Measurements from ENCODE around the gene GAA. TPM values are rescaled to one million over a fixed set of nuclear protein-coding genes. Genes with fewer than 3 reads are reported as not detected.
"Not testable (repeated sequence)": the region's sequence is repeated elsewhere in the genome, so short reads cannot be mapped to it uniquely, and the experiment has no call there.

The GAA gene
- total RNA-seq, 2 donors from 2014 or later: 167 to 217 TPM

DNA sequence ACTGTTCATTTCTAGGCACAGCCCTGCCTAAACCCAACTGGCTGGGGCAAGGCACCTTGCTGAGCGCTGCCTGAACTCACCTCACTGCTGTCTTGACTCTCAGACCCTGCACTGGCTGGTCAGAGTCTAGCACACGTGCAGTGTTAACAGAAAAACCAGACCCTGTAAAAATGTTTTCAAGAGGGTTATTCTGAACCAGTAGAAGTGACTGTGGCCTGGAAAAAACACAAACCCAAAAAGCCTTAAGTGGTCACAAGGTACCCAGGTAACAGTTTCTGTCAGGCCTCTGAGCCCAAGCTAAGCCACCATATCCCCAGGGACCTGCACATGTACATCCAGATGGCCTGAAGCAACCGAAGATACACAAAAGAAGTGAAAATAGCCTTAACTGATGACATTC is 51.6 kb downstream of the GAA start:
- no peaks in the 10 kb centered on the region for H3K9me3 ChIP-seq
- TF ChIP-seq, protein P1, sequence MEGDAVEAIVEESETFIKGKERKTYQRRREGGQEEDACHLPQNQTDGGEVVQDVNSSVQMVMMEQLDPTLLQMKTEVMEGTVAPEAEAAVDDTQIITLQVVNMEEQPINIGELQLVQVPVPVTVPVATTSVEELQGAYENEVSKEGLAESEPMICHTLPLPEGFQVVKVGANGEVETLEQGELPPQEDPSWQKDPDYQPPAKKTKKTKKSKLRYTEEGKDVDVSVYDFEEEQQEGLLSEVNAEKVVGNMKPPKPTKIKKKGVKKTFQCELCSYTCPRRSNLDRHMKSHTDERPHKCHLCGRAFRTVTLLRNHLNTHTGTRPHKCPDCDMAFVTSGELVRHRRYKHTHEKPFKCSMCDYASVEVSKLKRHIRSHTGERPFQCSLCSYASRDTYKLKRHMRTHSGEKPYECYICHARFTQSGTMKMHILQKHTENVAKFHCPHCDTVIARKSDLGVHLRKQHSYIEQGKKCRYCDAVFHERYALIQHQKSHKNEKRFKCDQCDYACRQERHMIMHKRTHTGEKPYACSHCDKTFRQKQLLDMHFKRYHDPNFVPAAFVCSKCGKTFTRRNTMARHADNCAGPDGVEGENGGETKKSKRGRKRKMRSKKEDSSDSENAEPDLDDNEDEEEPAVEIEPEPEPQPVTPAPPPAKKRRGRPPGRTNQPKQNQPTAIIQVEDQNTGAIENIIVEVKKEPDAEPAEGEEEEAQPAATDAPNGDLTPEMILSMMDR (IDR thresholded peaks at IDR 0.05): no peak
- TF ChIP-seq POLR2AphosphoS5 (IDR thresholded peaks at IDR 0.05): no peak
- intact Hi-C loops (cut with DNase I): loop anchor here (5.0 kb wide), 1 partner anchor 146 kb away; no protein-coding TSS in a partner anchor
- H3K27me3 ChIP-seq (replicated peaks; ENCODE audit: insufficient read depth): no peaks in the 10 kb centered on the region
- H3K36me3 ChIP-seq: no peaks in the 10 kb centered on the region
- DNase-seq (ENCODE audit: low spot score): no peak
- no peaks in the 10 kb centered on the region for H3K4me1 ChIP-seq (replicated peaks)
- no peak overlapping the region for H3K4me3 ChIP-seq
- 84% methylated on average over 3 of the region's 3 CpGs for WGBS
- no peak overlapping the region for H3K27ac ChIP-seq

DNA sequence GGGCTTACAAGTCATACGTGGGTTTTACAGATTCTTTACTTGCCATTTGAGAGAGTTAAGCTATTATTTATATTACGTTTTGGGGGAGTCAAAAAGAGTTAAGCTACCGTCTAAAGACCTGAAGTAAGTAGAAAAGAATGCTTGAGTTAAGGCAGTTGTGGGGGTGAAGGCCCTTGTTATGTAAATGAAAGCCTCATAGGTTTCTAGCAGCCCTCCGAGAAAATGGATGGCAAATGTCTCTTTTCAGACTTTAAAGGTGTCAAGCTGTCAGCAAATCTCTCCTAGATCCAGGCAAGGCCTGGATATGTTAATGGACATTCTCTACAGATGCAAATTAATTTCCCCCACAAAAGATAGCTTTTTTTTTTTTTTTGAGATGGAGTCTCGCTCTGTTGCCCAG is 52.8 kb downstream of the GAA start:
- WGBS: 78% methylated on average over 5 of the region's 5 CpGs
- TF ChIP-seq POLR2A (IDR thresholded peaks at IDR 0.05) (no peak), POLR2AphosphoS5 (IDR thresholded peaks at IDR 0.05) (no peak)
- no peak overlapping the region for H3K27ac ChIP-seq
- H3K4me1 ChIP-seq (replicated peaks): no peaks in the 10 kb centered on the region
- H3K9me3 ChIP-seq: no peaks in the 10 kb centered on the region
- no peak overlapping the region for H3K4me3 ChIP-seq
- no peaks in the 10 kb centered on the region for H3K27me3 ChIP-seq (replicated peaks; ENCODE audit: insufficient read depth)
- no peaks in the 10 kb centered on the region for H3K36me3 ChIP-seq
- intact Hi-C loops (cut with DNase I): loop anchor here (5.0 kb wide), 1 partner anchor 147 kb away; no protein-coding TSS in a partner anchor
- no peak for DNase-seq (ENCODE audit: low spot score)

DNA sequence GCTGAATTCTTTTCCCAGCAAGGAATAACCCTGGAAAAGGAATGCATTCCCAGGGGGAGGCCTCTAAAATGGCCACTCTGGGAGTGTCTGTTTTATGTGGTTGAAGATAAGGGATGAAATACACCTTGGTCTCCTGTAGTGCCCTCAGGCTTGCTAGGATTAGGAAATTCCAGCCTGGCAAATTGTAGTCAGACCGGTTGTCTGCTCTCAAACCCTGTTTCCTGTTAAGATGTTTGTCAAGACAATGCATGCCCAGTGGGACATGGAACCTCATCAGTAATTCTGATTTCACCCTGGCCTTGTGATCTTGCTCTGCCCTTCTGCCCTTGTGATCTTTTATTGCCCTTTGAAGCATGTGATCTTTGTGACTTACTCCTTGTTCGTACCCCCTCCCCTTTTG is 54.2 kb downstream of the GAA start:
- H3K4me3 ChIP-seq; H3K36me3 ChIP-seq; intact Hi-C loops (cut with DNase I); H3K27me3 ChIP-seq (replicated peaks; ENCODE audit: insufficient read depth); H3K9me3 ChIP-seq; H3K27ac ChIP-seq; H3K4me1 ChIP-seq (replicated peaks); DNase-seq (ENCODE audit: low spot score): not testable (repeated sequence)
- 28% methylated on average over 2 of the region's 2 CpGs for WGBS

DNA sequence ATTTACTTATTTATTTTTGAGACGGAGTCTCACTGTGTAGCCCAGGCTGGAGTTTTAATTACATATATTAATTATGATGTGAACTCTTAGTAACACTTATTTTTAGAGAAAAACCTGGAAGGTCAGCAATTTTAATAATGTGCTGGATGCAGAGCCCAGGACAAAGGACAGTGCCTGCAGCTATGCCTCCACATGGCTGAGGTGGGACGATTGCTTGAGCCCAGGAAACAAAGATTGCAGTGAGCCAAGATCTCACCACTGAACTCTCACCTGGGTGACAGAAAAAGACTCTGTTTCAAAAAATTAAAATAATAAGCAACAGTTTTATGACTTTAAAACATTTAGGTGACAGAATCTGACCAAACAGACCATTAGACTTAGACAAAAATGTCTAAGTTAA is 57.5 kb downstream of the GAA start:
- no peaks in the 10 kb centered on the region for H3K27me3 ChIP-seq (replicated peaks; ENCODE audit: insufficient read depth)
- H3K27ac ChIP-seq: no peak overlapping the region
- intact Hi-C loops (cut with DNase I): no loop called here
- WGBS: 66% methylated on average over 2 of the region's 2 CpGs
- H3K4me1 ChIP-seq (replicated peaks): no peaks in the 10 kb centered on the region
- no peaks in the 10 kb centered on the region for H3K36me3 ChIP-seq
- TF ChIP-seq, protein P1 (IDR thresholded peaks at IDR 0.05): no peak
- no peak for TF ChIP-seq POLR2A (IDR thresholded peaks at IDR 0.05)
- H3K9me3 ChIP-seq: no peaks in the 10 kb centered on the region
- DNase-seq (ENCODE audit: low spot score): no peak
- no peak overlapping the region for H3K4me3 ChIP-seq

DNA sequence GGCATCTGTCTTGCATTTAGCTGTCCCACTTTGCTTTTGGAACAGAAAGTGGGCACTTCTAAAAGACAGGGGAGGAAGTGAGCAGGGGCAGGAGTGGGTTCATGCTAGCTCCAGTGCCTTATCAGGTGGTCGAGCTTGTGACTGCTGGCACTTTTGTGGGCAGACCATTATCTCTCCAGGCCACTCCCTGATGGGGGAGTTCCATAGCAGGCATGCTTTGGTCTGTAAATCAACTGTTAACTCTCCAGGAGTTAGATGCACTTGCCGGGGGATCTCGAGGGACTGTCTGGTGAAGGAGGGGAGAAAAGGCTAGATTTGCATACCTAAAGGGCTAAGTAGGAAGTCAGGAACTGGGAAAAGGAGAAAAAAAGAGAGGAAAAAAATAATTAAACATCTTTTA is 59.2 kb downstream of the GAA start:
- Histone ChIP-seq H3K4me1 (replicated peaks) (no peaks in the 10 kb centered on the region), H3K36me3 (no peaks in the 10 kb centered on the region), H3K4me3 (no peak overlapping the region), H3K27ac (no peak overlapping the region), H3K9me3 (no peaks in the 10 kb centered on the region), H3K27me3 (replicated peaks; ENCODE audit: insufficient read depth) (no peaks in the 10 kb centered on the region)
- TF ChIP-seq POLR2A (IDR thresholded peaks at IDR 0.05): no peak
- intact Hi-C loops (cut with DNase I): no loop called here
- WGBS: 67% methylated on average over 3 of the region's 3 CpGs
- DNase-seq (ENCODE audit: low spot score): no peak

DNA sequence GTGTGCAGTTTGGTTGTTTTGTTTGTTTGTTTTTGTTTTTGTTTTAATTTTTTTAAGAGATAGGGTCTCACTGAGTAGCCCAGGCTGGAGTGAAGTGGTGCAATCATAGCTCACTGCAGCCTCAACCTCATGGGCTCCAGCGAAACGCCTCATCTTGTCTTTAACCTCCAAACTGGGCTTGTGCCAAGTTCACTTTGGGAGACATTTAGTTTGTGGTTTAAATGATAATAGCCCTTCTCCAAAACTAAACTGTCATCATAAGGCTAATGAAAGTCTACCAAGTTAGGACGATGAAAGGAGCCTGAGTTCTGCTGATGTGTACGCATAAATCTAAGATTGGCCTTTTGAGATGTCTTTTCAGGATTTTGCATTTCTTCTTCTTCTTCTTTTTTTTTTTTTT is 62.0 kb downstream of the GAA start:
- intact Hi-C loops (cut with DNase I): no loop called here
- Histone ChIP-seq H3K4me1 (replicated peaks) (no peaks in the 10 kb centered on the region), H3K4me3 (no peak overlapping the region), H3K36me3 (no peaks in the 10 kb centered on the region), H3K9me3 (no peaks in the 10 kb centered on the region), H3K27me3 (replicated peaks; ENCODE audit: insufficient read depth) (no peaks in the 10 kb centered on the region), H3K27ac (no peak overlapping the region)
- no peak for TF ChIP-seq POLR2AphosphoS5 (IDR thresholded peaks at IDR 0.05)
- no peak for TF ChIP-seq POLR2A (IDR thresholded peaks at IDR 0.05)
- TF ChIP-seq, protein P1 (IDR thresholded peaks at IDR 0.05): no peak
- DNase-seq (ENCODE audit: low spot score): no peak
- 79% methylated on average over 4 of the region's 4 CpGs for WGBS
